GM12891 (cell line): Measurements from ENCODE around the gene FASTKD1.

Experiments used
- POLR2A ChIP-seq: IDR thresholded peaks from 2 replicates; pipeline ENCODE4 v1.6.1; 2011; ENCODE audit warnings: low read depth, low read length, control low read depth
- POLR2AphosphoS5 ChIP-seq: IDR thresholded peaks from 2 replicates; pipeline ENCODE4 v1.6.1; 2011; ENCODE audit warnings: low read depth, low read length, control low read depth
- POU2F2 ChIP-seq: IDR thresholded peaks from 2 replicates; pipeline ENCODE4 v1.6.1; 2011; ENCODE audit warnings: low read depth, mild to moderate bottlenecking, control low read depth, low read length, moderate library complexity
- SPI1 ChIP-seq: IDR thresholded peaks from 2 replicates; pipeline ENCODE4 v1.6.1; 2011; ENCODE audit warnings: low read depth, low read length, control low read depth
- TAF1 ChIP-seq: IDR thresholded peaks from 2 replicates; pipeline ENCODE4 v1.6.1; 2011; ENCODE audit warnings: low read depth, low read length, control low read depth

GRCh38 chr2:169493360-169493759, 80.3 kb downstream of the FASTKD1 start:
- no peak for TF ChIP-seq POLR2AphosphoS5
- no peak for TF ChIP-seq POLR2A
- TF ChIP-seq TAF1: no peak
- no peak for TF ChIP-seq SPI1
- no peak for TF ChIP-seq POU2F2
